HepG2 (cell line): ENCODE data around the gene RBM12. TPM values are rescaled to one million over a fixed set of nuclear protein-coding genes. Genes with fewer than 3 reads are reported as not detected.

Experiments
- ARID2 ChIP-seq: sonication (generic); formaldehyde crosslinking; IDR thresholded peaks from 2 replicates; pipeline ENCODE4 v1.8.1; 2022; ENCODE audit warnings: mild to moderate bottlenecking, missing genetic modification reagents, borderline replicate concordance
- CENPX ChIP-seq: sonication (generic); formaldehyde crosslinking; IDR thresholded peaks from 2 replicates; pipeline ENCODE4 v1.9.0; 2021; ENCODE audit warnings: mild to moderate bottlenecking, missing genetic modification reagents, moderate library complexity
- CSRNP2 ChIP-seq: sonication (generic); formaldehyde crosslinking; conservative IDR thresholded peaks from 2 replicates; pipeline ENCODE4 v1.8.0; 2022; ENCODE audit warnings: low read depth, missing genetic modification reagents
- ETV5 ChIP-seq: IDR thresholded peaks from 2 replicates; pipeline ENCODE4 v1.6.1; 2018; ENCODE audit warnings: missing biosample characterization, missing genetic modification reagents, inconsistent platforms, borderline replicate concordance
- FOXM1 ChIP-seq: sonication (generic); formaldehyde crosslinking; IDR thresholded peaks from 2 replicates; pipeline ENCODE4 v1.5.0; 2020; ENCODE audit warnings: missing genetic modification reagents
- HDAC1 ChIP-seq: sonication (generic); formaldehyde crosslinking; IDR thresholded peaks from 2 replicates; pipeline ENCODE4 v1.5.1; 2020; ENCODE audit warnings: mild to moderate bottlenecking, missing genetic modification reagents
- HHEX ChIP-seq: IDR thresholded peaks from 2 replicates; pipeline ENCODE4 v1.6.1; 2016; ENCODE audit warnings: control low read depth
- IRF9 ChIP-seq: sonication (generic); formaldehyde crosslinking; IDR thresholded peaks from 2 replicates; pipeline ENCODE4 v1.8.0; 2022; ENCODE audit warnings: missing genetic modification reagents, mild to moderate bottlenecking, borderline replicate concordance
- ISL2 ChIP-seq: sonication (generic); formaldehyde crosslinking; IDR thresholded peaks from 2 replicates; pipeline ENCODE4 v1.5.0; 2020; ENCODE audit warnings: missing genetic modification reagents
- KLF13 ChIP-seq: sonication (generic); formaldehyde crosslinking; IDR thresholded peaks from 2 replicates; pipeline ENCODE4 v1.4.0; 2020; ENCODE audit warnings: mild to moderate bottlenecking, missing genetic modification reagents
- KLF6 ChIP-seq: IDR thresholded peaks from 2 replicates; pipeline ENCODE4 v1.8.0; 2016; ENCODE audit warnings: missing biosample characterization, missing genetic modification reagents
- KMT2A ChIP-seq: sonication (generic); formaldehyde crosslinking; IDR thresholded peaks from 2 replicates; pipeline ENCODE4 v1.4.0; 2020; ENCODE audit warnings: missing genetic modification reagents
- PAF1 ChIP-seq: IDR thresholded peaks from 2 replicates; pipeline ENCODE4 v1.6.1; 2016; ENCODE audit warnings: missing genetic modification reagents, missing compliant biosample characterization
- PCBP1 ChIP-seq: fragments of 200-400 bp; formaldehyde crosslinking; IDR thresholded peaks from 2 replicates; pipeline ENCODE4 v1.6.1; 2017; ENCODE audit warnings: mild to moderate bottlenecking, low read depth, low read length, borderline replicate concordance
- PITX1 ChIP-seq: sonication (generic); formaldehyde crosslinking; IDR thresholded peaks from 2 replicates; pipeline ENCODE4 v1.5.1; 2020; ENCODE audit warnings: mild to moderate bottlenecking, missing genetic modification reagents
- PLRG1 ChIP-seq: fragments of 450-650 bp; conservative IDR thresholded peaks from 2 replicates; pipeline ENCODE4 v1.6.1; 2016
- POLR2AphosphoS2 ChIP-seq: IDR thresholded peaks from 2 replicates; pipeline ENCODE4 v1.6.1; 2011; ENCODE audit warnings: low read depth, low read length, improper control_type of control experiment
- RAD21 ChIP-seq: fragments of 450-650 bp; formaldehyde crosslinking; IDR thresholded peaks from 2 replicates; pipeline ENCODE4 v1.5.0; 2020; ENCODE audit warnings: mild to moderate bottlenecking
- RFX5 ChIP-seq: IDR thresholded peaks from 2 replicates; pipeline ENCODE4 v1.6.1; 2011; ENCODE audit warnings: low read depth, low read length, improper control_type of control experiment
- TAF15 ChIP-seq: fragments of 200-400 bp; formaldehyde crosslinking; IDR thresholded peaks from one replicate; pipeline ENCODE4 v1.6.1; 2018; ENCODE audit warnings: mild to moderate bottlenecking, low read depth, low read length; ENCODE audit not compliant: poor library complexity, severe bottlenecking
- XBP1 ChIP-seq: sonication (generic); formaldehyde crosslinking; IDR thresholded peaks from 2 replicates; pipeline ENCODE4 v1.5.0; 2020; ENCODE audit warnings: missing genetic modification reagents
- ZC3H4 ChIP-seq: sonication (generic); formaldehyde crosslinking; IDR thresholded peaks from 2 replicates; pipeline ENCODE4 v1.4.0; 2020; ENCODE audit warnings: missing genetic modification reagents, borderline replicate concordance
- ZNF225 ChIP-seq: sonication (generic); formaldehyde crosslinking; IDR thresholded peaks from 2 replicates; pipeline ENCODE4 v1.4.0; 2020; ENCODE audit warnings: mild to moderate bottlenecking, missing genetic modification reagents
- ZNF777 ChIP-seq: sonication (generic); formaldehyde crosslinking; IDR thresholded peaks from 2 replicates; pipeline ENCODE4 v1.4.0; 2020; ENCODE audit warnings: missing genetic modification reagents
- ZSCAN21 ChIP-seq: sonication (generic); formaldehyde crosslinking; IDR thresholded peaks from 2 replicates; pipeline ENCODE4 v1.8.0; 2022; ENCODE audit warnings: mild to moderate bottlenecking, missing genetic modification reagents, moderate library complexity, borderline replicate concordance
- polyA plus RNA-seq, 8 experiments: library from polyadenylated mRNA; depleted of rRNA in 3 of 8; stranded (reverse) in 7 of 8; unstranded in 1 of 8; fragments of >200 nt; fragmentation: Illumina TruSeq in 4 of 8; extraction: Trizol in 4 of 8; gene quantifications; 2 replicates each; pipeline versions ENCODE4 v1.2.1 to v1.2.3, GENCODE V29; 2011 to 2016; ENCODE audit warnings: low read depth in 4 of 8, missing spikeins in 1 of 8, mixed read lengths in 1 of 8; ENCODE audit not compliant: insufficient read depth in 1 of 8
- total RNA-seq, 5 experiments: library from RNA; depleted of rRNA; stranded (reverse); fragments of >200 nt; fragmentation: Illumina TruSeq; extraction: Trizol; gene quantifications; 2 replicates each; pipeline ENCODE4 v1.2.3, GENCODE V29; 2016; ENCODE audit warnings: low read depth in 1 of 5
- TF ChIP-seq, protein P1 (sequence below): sonication (generic); formaldehyde crosslinking; IDR thresholded peaks from 2 replicates; pipeline ENCODE4 v1.5.1; 2020; ENCODE audit warnings: missing genetic modification reagents, mild to moderate bottlenecking, borderline replicate concordance
- TF ChIP-seq, protein P2 (sequence below): sonication (generic); formaldehyde crosslinking; IDR thresholded peaks from 2 replicates; pipeline ENCODE4 v1.4.0; 2020; ENCODE audit warnings: mild to moderate bottlenecking, missing genetic modification reagents

Gene RBM12
- total and polyA plus RNA-seq, 2 of the 13 experiments (the other 11 are each of a cell fraction or from before 2014, with no cell fraction given) = 97.9 to 104 TPM

DNA sequence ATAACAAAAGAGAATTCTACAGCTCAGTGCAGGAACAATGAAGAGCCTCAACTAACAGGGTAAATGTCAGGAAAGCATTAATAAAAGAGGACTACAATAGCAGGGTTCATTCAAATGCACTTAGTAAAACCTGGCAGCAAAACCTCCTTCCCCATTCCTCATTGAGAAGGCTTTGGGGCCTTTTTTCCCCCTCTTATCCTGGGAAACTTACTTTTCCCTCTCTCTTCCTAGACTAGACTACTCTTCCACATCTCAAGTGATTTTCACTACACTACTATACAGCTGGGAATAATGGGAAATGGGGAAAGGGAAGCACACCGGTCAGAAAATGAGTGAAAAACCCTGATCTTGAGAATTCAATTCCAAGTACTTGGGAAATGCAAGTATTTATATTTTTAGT, 44.6 kb upstream of the RBM12 start (continued):
- TF ChIP-seq RAD21 (CRISPR knock-in tag) = peak; percentile 37; the same call in 1 of the 2 replicates
- TF ChIP-seq POLR2AphosphoS2 = peak; percentile 98
- no peak for TF ChIP-seq PCBP1
- TF ChIP-seq HDAC1 = no peak
- no peak for TF ChIP-seq ETV5 (CRISPR knock-in tag)
- TF ChIP-seq KLF13 (CRISPR knock-in tag) = no peak
- TF ChIP-seq ZNF777 = no peak
- TF ChIP-seq TAF15 = no peak
- TF ChIP-seq HHEX (CRISPR knock-in tag) = no peak
- TF ChIP-seq XBP1 (CRISPR knock-in tag) = no peak
- no peak for TF ChIP-seq PITX1 (CRISPR knock-in tag)
- no peak for TF ChIP-seq KLF6 (CRISPR knock-in tag)
- no peak for TF ChIP-seq KMT2A
- TF ChIP-seq IRF9 (CRISPR knock-in tag) = no peak
- TF ChIP-seq FOXM1 (CRISPR knock-in tag) = no peak
- no peak for TF ChIP-seq ZC3H4 (CRISPR knock-in tag)
- no peak for TF ChIP-seq PLRG1
- TF ChIP-seq PAF1 = 0 out of 2 replicates have a peak, but pooled peaks have one; percentile 77
- TF ChIP-seq RFX5 = no peak
- TF ChIP-seq CSRNP2 = no peak
- TF ChIP-seq ISL2 (CRISPR knock-in tag) = no peak
- TF ChIP-seq ZSCAN21 (CRISPR knock-in tag) = no peak
- TF ChIP-seq ARID2 (CRISPR knock-in tag) = peak; percentile 78; the same call in 1 of the 2 replicates
- TF ChIP-seq, protein P1, sequence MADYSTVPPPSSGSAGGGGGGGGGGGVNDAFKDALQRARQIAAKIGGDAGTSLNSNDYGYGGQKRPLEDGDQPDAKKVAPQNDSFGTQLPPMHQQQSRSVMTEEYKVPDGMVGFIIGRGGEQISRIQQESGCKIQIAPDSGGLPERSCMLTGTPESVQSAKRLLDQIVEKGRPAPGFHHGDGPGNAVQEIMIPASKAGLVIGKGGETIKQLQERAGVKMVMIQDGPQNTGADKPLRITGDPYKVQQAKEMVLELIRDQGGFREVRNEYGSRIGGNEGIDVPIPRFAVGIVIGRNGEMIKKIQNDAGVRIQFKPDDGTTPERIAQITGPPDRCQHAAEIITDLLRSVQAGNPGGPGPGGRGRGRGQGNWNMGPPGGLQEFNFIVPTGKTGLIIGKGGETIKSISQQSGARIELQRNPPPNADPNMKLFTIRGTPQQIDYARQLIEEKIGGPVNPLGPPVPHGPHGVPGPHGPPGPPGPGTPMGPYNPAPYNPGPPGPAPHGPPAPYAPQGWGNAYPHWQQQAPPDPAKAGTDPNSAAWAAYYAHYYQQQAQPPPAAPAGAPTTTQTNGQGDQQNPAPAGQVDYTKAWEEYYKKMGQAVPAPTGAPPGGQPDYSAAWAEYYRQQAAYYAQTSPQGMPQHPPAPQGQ (CRISPR knock-in tag) = 0 out of 2 replicates have a peak, but pooled peaks have one; percentile 45
- TF ChIP-seq ZNF225 (CRISPR knock-in tag) = no peak
- TF ChIP-seq, protein P2, sequence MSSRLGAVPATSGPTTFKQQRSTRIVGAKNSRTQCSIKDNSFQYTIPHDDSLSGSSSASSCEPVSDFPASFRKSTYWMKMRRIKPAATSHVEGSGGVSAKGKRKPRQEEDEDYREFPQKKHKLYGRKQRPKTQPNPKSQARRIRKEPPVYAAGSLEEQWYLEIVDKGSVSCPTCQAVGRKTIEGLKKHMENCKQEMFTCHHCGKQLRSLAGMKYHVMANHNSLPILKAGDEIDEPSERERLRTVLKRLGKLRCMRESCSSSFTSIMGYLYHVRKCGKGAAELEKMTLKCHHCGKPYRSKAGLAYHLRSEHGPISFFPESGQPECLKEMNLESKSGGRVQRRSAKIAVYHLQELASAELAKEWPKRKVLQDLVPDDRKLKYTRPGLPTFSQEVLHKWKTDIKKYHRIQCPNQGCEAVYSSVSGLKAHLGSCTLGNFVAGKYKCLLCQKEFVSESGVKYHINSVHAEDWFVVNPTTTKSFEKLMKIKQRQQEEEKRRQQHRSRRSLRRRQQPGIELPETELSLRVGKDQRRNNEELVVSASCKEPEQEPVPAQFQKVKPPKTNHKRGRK (CRISPR knock-in tag) = no peak
- no peak for TF ChIP-seq CENPX (CRISPR knock-in tag)
